ENCODE data around the gene BACE1-AS.
A peak's percentile ranks its signal among the peaks of the same experiment; 100 is the strongest.

BACE1-AS gene

GRCh38 chr11:117327567-117328374 lies 36.6 kb downstream of the BACE1-AS start, which contains the start of gene CEP164:
Gene CEP164, plus strand, starts transcription at chr11:117327854. Its CDS starts 10,733 bp downstream, at chr11:117338587.
- peak; percentile 95 for DNase-seq

- no peak for DNase-seq
These were observed 37.3 kb downstream of the BACE1-AS start for GRCh38 chr11:117328375-117329010.

- no peak for DNase-seq
These were observed 41.7 kb downstream of the BACE1-AS start for GRCh38 chr11:117332843-117333242.

DNA sequence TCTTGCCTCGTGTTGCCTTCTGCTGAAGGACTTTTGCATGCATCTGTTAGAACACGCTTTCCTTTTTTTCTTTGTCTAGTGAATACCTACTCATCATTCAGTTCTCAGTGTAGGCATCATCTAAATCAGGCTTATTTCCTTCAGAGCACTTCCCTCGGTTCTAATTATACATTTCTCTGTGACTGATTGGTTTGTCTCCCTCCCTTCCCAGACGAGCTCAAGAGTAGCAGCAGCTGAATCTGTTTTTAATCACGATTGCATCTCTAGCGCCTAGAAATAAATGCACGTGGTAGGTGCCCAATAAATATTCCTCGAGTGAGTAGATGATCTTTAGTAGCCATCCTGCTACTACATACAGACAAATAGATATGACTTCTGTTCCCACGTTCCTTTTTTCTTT lies 42.8 kb downstream of the BACE1-AS start:
- DNase-seq, result no peak

DNA sequence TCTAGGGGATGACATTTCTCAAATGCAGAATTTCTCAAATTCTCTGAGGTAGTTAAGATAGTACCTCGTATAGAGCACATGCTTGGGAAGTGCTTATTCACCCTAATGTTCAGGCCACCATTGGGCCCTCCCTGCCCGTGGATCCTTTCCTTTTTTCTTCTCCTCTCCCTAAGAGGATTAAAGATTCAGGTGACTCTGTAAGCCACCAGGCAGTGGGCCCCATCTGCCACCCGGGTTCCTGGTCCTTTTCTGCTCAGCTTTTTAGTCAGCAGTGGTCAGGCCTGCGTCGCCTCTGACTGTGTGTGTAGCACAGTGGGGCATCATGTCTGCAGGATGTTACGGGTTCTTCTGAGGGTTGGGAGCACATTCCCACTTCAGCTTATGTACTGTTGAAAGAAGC lies 43.8 kb downstream of the BACE1-AS start:
- DNase-seq, result no peak

DNA sequence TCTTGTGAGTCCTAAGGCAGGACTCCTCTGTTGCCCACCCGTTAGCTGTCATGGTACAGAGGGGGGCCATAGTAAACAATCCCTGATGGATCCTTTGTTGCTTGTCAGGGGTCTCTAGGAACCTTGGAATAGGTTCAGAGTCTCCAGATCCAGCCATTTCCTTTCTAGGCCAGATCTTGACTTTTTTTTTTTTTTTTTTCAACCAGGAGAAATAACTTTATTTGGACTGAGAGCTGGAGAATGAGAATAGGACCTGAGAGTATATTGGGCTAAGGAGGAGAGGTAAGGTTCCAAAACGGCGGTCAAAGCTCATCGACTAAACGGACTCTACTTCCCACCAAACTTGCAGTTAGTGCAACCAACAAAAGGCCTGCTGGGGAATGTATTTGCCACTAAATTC lies 44.3 kb downstream of the BACE1-AS start:
- DNase-seq, result no peak

DNA sequence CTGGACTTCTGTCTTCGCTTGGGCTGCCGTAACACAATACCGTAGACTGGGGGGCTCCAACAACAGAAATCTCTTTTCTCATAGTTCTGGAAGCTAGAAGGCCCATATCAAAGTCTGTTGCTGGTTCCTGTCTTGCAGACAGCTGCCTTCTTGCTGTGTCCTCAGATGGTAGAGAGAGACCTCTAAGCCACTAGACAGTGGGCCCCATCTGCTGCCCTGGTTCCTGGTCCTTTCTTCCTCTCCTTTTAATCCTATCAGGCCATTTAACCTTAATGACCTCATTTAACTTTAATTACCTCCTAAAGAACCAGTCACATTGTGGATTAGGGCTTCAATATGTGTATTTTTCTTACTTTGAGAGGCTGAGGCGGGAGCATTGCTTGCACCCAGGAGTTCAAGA lies 45.9 kb downstream of the BACE1-AS start:
- no peak for DNase-seq

Measured in NCI-H446 treated with DMSO at 0.1 percent for 48 hours (cell line).